Fibroblast of lung (primary cell): ENCODE measurements around the gene SYNDIG1. TPM values are rescaled to one million over a fixed set of nuclear protein-coding genes. Genes with fewer than 3 reads are reported as not detected.

Experiments
- DNase-seq, 2 donors: peaks; one replicate each; pipeline versions ENCODE4 v3.0.0 to v3.0.0-alpha.2; 2010; ENCODE audit warnings: low read depth in 2 of 2
- H2AFZ ChIP-seq: 2 replicates; pipeline ENCODE4 v1.5.1; 2012; ENCODE audit warnings: low read length, control low read depth, inconsistent platforms
- H3K27ac ChIP-seq: 2 replicates; pipeline ENCODE4 v1.5.1; 2011; ENCODE audit warnings: low read length, control low read depth; ENCODE audit not compliant: insufficient read depth
- H3K27me3 ChIP-seq: 2 replicates; pipeline ENCODE4 v1.5.1; 2011; ENCODE audit warnings: mild to moderate bottlenecking, low read length; ENCODE audit not compliant: control insufficient read depth, insufficient read depth
- H3K36me3 ChIP-seq: 2 replicates; pipeline ENCODE4 v1.5.1; 2011; ENCODE audit warnings: low read length; ENCODE audit not compliant: control insufficient read depth, insufficient read depth
- H3K4me1 ChIP-seq: 2 replicates; pipeline ENCODE4 v1.5.1; 2011; ENCODE audit warnings: low read length; ENCODE audit not compliant: control insufficient read depth, insufficient read depth; ENCODE audit errors: extremely low read depth
- H3K4me2 ChIP-seq: 2 replicates; pipeline ENCODE4 v1.5.1; 2011; ENCODE audit warnings: low read length, control low read depth; ENCODE audit not compliant: insufficient read depth; ENCODE audit errors: extremely low read depth
- H3K4me3 ChIP-seq, 4 experiments: fragments of 200-600 bp in 1 of 4; sonication (generic) in 1 of 4; replicated peaks in 1 of 4; 2 replicates each; pipeline ENCODE4 v1.5.1; 2011 to 2016; ENCODE audit warnings: low read length in 4 of 4, low read depth in 3 of 4, mild to moderate bottlenecking in 3 of 4, control low read depth in 2 of 4, inconsistent platforms in 1 of 4, mixed read lengths in 1 of 4; ENCODE audit not compliant: insufficient read depth in 1 of 4; ENCODE audit errors: control extremely low read depth in 1 of 4
- H3K79me2 ChIP-seq: 2 replicates; pipeline ENCODE4 v1.5.1; 2012; ENCODE audit warnings: mild to moderate bottlenecking, low read length, inconsistent platforms; ENCODE audit not compliant: control insufficient read depth, insufficient read depth
- H3K9ac ChIP-seq: 2 replicates; pipeline ENCODE4 v1.5.1; 2011; ENCODE audit warnings: mild to moderate bottlenecking, low read length, control low read depth; ENCODE audit not compliant: insufficient read depth
- H3K9me3 ChIP-seq: 2 replicates; pipeline ENCODE4 v1.5.1; 2012; ENCODE audit warnings: low read depth, low read length; ENCODE audit not compliant: control insufficient read depth, insufficient read depth
- H4K20me1 ChIP-seq: 2 replicates; pipeline ENCODE4 v1.5.1; 2011; ENCODE audit warnings: low read length; ENCODE audit not compliant: control insufficient read depth, insufficient read depth; ENCODE audit errors: extremely low read depth
- EZH2 ChIP-seq: IDR thresholded peaks from 2 replicates; pipeline ENCODE4 v1.5.1; 2012; ENCODE audit warnings: low read length, control low read depth, mild to moderate bottlenecking; ENCODE audit errors: missing control alignments
- polyA plus RNA-seq, 2 donors: library from polyadenylated mRNA; depleted of rRNA in 1 of 2; stranded (reverse) in 1 of 2; unstranded in 1 of 2; fragments of >200 nt; gene quantifications; 2 replicates each; pipeline ENCODE4 v1.2.1, GENCODE V29; 2011 to 2012; ENCODE audit warnings: missing spikeins in 1 of 2
- total RNA-seq: library from RNA; depleted of rRNA; stranded (reverse); fragments of >200 nt; gene quantifications from 2 replicates; pipeline ENCODE4 v1.2.1, GENCODE V29; 2014
- TF ChIP-seq, protein P1 (sequence below), 2 donors: IDR thresholded peaks in 1 of 2; conservative IDR thresholded peaks in 1 of 2; 1 replicate in 1 of 2; 2 replicates in 1 of 2; pipeline ENCODE4 v1.5.1; 2011 to 2012; ENCODE audit warnings: low read length in 2 of 2, control low read depth in 1 of 2, inconsistent platforms in 1 of 2, low read depth in 1 of 2, mild to moderate bottlenecking in 1 of 2

Gene SYNDIG1
- total and polyA plus RNA-seq, 2 donors (not counting 1 experiment from before 2014, with no cell fraction given), result 0.02 to 0.17 TPM

- no peaks in the 10 kb centered on the region for H3K36me3 ChIP-seq
- H3K4me2 ChIP-seq, result no peak overlapping the region
- H3K4me3 ChIP-seq, result no peak overlapping the region
- no peak for TF ChIP-seq EZH2
- TF ChIP-seq, protein P1, sequence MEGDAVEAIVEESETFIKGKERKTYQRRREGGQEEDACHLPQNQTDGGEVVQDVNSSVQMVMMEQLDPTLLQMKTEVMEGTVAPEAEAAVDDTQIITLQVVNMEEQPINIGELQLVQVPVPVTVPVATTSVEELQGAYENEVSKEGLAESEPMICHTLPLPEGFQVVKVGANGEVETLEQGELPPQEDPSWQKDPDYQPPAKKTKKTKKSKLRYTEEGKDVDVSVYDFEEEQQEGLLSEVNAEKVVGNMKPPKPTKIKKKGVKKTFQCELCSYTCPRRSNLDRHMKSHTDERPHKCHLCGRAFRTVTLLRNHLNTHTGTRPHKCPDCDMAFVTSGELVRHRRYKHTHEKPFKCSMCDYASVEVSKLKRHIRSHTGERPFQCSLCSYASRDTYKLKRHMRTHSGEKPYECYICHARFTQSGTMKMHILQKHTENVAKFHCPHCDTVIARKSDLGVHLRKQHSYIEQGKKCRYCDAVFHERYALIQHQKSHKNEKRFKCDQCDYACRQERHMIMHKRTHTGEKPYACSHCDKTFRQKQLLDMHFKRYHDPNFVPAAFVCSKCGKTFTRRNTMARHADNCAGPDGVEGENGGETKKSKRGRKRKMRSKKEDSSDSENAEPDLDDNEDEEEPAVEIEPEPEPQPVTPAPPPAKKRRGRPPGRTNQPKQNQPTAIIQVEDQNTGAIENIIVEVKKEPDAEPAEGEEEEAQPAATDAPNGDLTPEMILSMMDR (conservative IDR thresholded peaks at IDR 0.05 in 1 of 2, IDR thresholded peaks at IDR 0.05 in 1 of 2; ENCODE audit: low read depth in 1 of 2, low read length in 2 of 2), result no peak
- H3K79me2 ChIP-seq, result no peaks in the 10 kb centered on the region
- no peak for DNase-seq
- no peaks in the 10 kb centered on the region for H4K20me1 ChIP-seq
- no peak overlapping the region for H2AFZ ChIP-seq
- no peak overlapping the region for H3K27ac ChIP-seq
- H3K27me3 ChIP-seq, result no peaks in the 10 kb centered on the region
- no peaks in the 10 kb centered on the region for H3K4me1 ChIP-seq
- no peak overlapping the region for H3K9ac ChIP-seq
- no peaks in the 10 kb centered on the region for H3K9me3 ChIP-seq
Observed at GRCh38 chr20:24529369-24529719, 59.9 kb downstream of the SYNDIG1 start.

- H3K27me3 ChIP-seq, result no peaks in the 10 kb centered on the region
- H3K4me3 ChIP-seq, result no peak overlapping the region
- no peak for DNase-seq
- no peak overlapping the region for H2AFZ ChIP-seq
- TF ChIP-seq, protein P1 (conservative IDR thresholded peaks at IDR 0.05 in 1 of 2, IDR thresholded peaks at IDR 0.05 in 1 of 2; ENCODE audit: low read depth in 1 of 2, low read length in 2 of 2), result no peak
- TF ChIP-seq EZH2, result no peak
- no peaks in the 10 kb centered on the region for H3K9me3 ChIP-seq
- no peak overlapping the region for H3K4me2 ChIP-seq
- H3K27ac ChIP-seq, result no peak overlapping the region
- H3K4me1 ChIP-seq, result no peaks in the 10 kb centered on the region
- no peaks in the 10 kb centered on the region for H3K79me2 ChIP-seq
- H3K36me3 ChIP-seq, result no peaks in the 10 kb centered on the region
- no peaks in the 10 kb centered on the region for H4K20me1 ChIP-seq
- no peak overlapping the region for H3K9ac ChIP-seq
Observed at GRCh38 chr20:24530131-24530680, 60.8 kb downstream of the SYNDIG1 start.

GRCh38 chr20:24531202-24531601 is 61.8 kb downstream of the SYNDIG1 start:
- no peaks in the 10 kb centered on the region for H3K36me3 ChIP-seq
- H3K4me2 ChIP-seq, result no peak overlapping the region
- H3K4me1 ChIP-seq, result no peaks in the 10 kb centered on the region
- no peak for DNase-seq
- H3K9me3 ChIP-seq, result no peaks in the 10 kb centered on the region
- no peak overlapping the region for H2AFZ ChIP-seq
- H4K20me1 ChIP-seq, result no peaks in the 10 kb centered on the region
- no peak overlapping the region for H3K4me3 ChIP-seq
- H3K27ac ChIP-seq, result no peak overlapping the region
- H3K27me3 ChIP-seq, result no peaks in the 10 kb centered on the region
- TF ChIP-seq EZH2, result no peak
- TF ChIP-seq, protein P1 (conservative IDR thresholded peaks at IDR 0.05 in 1 of 2, IDR thresholded peaks at IDR 0.05 in 1 of 2; ENCODE audit: low read depth in 1 of 2, low read length in 2 of 2), result no peak
- no peak overlapping the region for H3K9ac ChIP-seq
- H3K79me2 ChIP-seq, result no peaks in the 10 kb centered on the region
